Measurements from ENCODE around the gene IKBIP.
A peak's percentile ranks its signal among the peaks of the same experiment; 100 is the strongest.
"Not testable (repeated sequence)": the region's sequence is repeated elsewhere in the genome, so short reads cannot be mapped to it uniquely, and the experiment has no call there.

IKBIP gene

GRCh38 chr12:98635657-98636323 is 8.8 kb downstream of the IKBIP start:
- DNase-seq, result peak; percentile 91

DNA sequence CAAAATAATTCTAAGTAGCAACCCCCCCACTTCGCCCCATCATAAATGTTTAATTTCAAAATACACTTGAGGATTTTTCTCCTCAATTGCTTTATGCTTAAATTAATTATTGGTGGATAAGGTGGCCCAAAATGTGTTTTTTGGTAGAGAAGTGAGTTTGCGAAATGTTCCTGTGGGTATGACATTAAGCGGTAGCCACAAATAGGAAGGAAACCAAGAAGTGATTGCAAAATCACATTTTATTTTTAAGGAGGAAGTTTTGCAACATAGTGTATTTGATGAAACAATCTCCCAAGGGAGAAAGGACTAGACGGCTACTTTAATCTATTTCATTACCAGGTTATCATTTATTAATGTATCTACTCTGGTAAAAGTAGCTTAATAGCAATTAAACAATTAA is 25.6 kb downstream of the IKBIP start:
- DNase-seq, result no peak

- no peak for DNase-seq
These were observed 31.8 kb downstream of the IKBIP start for GRCh38 chr12:98612696-98613334.

- DNase-seq, result no peak
These were observed 34.0 kb downstream of the IKBIP start for GRCh38 chr12:98610596-98610995.

GRCh38 chr12:98606359-98606988 is 38.1 kb downstream of the IKBIP start:
- DNase-seq, result peak; percentile 23

DNA sequence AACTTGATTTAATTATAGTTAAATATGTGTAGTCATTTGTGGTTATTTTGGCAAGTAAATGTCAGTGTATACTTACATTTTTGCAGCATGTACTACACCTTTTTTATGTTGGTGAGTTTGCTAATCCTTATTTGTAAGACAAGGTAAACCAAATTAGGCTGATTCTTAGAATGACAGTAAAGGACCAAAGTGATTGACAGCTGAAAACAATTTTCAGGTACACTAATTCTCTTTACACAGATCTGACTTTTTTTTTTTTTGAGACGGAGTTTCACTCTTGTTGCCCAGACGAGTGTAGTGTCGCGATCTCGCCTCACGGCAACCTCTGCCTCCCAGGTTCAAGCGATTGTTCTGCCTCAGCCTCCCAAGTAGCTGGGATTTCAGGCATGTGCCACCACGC is 42.7 kb downstream of the IKBIP start:
- no peak for DNase-seq

DNA sequence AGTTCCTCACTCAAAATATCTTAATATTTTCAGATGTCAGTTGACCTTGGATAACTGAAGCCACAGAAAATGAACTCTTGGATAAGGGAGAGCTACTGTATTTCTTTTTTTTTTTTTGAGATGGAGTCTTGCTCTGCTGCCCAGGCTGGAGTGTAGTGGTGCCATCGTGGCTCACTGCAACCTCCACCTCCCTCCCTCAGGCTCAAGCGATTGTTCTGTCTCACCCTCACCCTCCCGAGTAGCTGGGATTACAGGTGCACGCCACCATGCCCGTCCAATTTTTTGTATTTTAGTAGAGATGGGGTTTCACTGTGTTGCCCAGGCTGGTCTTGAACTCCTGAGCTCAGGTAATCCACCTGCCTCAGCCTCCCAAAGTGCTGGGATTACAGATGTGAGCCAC is 47.3 kb downstream of the IKBIP start:
- DNase-seq, result not testable (repeated sequence)

DNA sequence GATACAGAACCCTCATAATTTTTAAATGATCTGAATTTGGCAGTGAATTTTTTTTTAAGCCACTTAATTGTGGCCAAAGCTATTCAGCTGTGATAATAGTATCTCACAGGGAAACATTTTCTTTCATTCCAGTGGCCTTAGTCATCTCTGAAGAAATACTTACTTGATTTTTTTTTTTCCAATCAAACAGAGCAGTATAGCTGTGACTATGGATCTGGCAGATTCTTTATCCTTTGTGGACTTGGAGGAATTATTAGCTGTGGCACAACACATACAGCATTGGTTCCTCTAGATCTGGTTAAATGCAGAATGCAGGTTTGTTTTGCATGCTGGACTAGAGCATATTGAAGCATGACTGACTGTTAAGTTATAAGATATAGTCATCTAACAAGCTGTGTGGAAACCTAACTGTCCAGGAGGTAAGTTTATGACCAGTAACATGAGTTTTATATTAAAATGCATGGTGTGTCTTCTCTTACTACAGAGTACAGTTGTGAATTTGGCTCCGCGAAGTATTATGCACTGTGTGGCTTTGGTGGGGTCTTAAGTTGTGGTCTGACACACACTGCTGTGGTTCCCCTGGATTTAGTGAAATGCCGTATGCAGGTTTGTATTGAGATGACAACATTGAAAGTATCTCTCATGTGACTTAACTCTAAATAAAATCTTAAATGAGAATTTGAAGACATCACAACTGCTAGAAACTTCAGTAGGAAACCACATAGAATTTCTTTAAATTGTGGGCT is 49.2 kb downstream of the IKBIP start:
- peak; percentile 25 for DNase-seq

DNA sequence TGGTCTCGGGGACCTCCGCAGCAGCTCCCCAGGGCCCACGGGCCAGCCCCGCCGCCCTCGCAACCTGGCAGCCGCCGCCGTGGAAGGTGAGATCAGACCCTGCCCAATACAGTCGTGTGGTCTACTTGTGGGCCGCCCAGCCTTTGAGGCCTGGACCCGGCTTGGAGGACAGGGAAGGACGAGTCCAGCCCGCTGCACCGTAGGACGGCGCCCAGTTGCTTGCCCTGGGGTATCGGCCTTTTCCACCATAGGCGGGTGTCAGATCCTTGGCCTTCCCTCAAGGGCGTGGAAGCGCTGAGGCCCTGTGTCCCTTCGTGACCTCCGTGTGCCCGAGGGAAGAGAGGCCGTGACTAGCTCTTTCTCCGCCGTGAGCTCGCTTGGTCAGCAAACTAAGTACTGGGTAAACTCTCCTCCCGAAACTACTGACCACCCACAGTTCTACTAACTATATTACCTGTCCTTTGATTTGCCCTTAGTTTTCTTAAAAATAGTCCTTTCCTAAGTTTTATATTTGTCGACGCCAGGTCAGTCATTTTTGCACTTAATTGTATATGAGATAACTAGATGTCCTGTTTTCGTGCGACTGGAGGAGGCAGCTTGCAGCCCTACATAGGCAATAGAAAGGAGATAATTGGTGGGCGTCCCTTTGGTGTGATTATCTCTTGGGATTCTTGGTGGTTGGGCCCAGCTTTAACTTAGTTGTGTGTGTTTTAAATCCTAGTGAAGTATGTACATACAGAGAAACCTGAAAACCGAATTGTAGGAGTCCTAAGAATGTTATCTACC is 50.3 kb downstream of the IKBIP start:
- peak; percentile 65 for DNase-seq

- DNase-seq, result peak; percentile 100
These were observed 51.1 kb downstream of the IKBIP start, which contains the start of gene SLC25A3 for GRCh38 chr12:98593351-98594049. Gene SLC25A3, plus strand, starts transcription at chr12:98593686. Its CDS starts 293 bp downstream, at chr12:98593979.

GRCh38 chr12:98592825-98593322 is 51.7 kb downstream of the IKBIP start:
- peak; percentile 67 for DNase-seq

- DNase-seq, result peak; percentile 13
These were observed 53.4 kb downstream of the IKBIP start for GRCh38 chr12:98591209-98591608.

DNA sequence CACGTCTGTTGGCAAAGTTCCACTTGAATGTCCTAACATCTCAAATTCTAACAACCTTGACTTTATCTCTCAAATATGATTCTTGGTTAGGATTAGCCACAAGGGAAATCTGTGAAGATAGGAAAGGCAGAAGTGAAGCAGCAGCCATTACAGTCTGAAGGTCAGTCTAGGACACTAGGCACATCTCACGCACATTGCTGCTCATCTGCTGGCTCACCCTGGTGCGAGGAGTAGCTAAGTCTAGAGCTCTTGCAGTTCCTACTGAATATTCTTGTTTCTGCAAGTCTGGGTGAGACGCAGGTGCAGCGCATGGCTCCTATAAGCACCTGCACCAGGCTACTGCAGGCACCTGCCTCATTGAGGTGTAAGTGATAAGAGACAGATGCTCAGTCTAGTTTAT is 57.5 kb downstream of the IKBIP start:
- peak; percentile 27 for DNase-seq

DNA sequence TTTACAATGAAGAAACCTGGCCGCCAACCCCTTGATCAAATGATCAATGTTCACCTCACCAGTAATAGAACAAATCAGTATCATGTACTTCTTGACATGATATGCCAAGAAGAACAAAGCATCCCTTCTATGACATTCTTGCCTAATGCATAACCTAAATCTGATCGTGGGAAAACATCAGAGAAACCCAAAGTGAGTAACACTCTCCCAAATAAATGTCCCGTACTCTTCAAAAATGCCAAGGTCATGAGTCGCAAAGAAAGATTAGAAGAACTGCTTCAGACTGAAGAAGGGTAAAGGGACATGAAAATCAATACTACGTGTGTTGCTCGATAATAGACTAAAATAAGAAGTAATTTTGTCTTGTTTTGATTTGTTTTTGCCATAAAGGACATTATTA is 62.5 kb downstream of the IKBIP start:
- no peak for DNase-seq

DNA sequence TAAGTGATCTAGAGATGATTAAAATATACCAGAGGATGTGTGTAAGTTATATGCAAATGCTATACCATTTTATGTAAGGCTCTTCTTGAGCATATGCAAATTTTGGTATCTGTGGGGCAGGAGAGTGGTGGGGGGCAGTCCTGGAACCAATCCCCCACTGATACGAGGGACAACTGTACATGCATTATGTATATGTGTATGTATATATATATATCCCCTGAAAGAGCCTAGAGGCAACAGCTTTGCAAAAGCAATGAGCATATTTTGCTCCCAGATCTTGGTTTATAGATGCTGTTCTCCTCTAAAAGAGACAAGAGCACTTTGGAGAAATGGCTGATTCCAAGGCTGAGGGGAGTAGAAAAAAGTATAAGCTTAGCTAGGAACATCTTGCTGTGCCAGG is 63.5 kb downstream of the IKBIP start:
- no peak for DNase-seq

DNA sequence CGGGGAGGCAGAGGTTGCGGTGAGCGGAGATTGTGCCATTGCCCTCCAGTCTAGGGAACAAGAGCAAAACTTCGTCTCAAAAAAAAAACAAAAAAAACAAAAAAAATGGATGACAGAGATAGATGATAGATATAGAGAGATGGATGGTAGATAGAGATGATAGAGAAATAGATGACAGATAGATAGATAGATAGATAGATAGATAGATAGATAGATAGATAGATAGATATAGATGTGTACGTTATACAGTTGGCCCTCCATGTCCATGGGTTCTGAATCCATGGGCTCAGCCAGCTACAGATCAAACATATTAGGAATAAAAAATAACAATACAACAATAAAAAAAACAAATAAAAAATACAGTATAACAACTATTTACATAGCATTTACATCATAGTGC is 63.9 kb downstream of the IKBIP start:
- DNase-seq, result no peak

GRCh38 chr12:98579835-98580234 is 64.8 kb downstream of the IKBIP start:
- DNase-seq, result no peak

DNA sequence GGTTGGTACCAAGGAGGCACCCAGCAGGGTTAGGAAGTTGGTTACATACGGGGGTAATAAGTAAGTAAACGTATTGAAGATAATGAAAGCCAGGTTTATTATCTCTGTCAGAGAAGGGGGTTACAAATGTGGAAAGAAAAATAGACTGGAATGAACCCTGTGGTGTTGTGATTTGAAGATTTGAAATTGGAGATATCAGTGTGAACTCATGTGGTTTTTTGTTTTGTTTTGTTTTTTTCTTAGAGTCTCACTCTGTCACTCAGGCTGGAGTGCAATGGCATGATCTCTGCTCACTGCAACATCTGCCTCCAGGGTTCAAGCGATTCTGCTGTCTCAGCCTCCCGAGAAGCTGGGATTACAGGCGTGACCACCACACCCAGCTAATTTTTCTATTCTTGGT is 65.2 kb downstream of the IKBIP start:
- no peak for DNase-seq

- peak; percentile 60 for DNase-seq
These were observed 65.8 kb downstream of the IKBIP start for GRCh38 chr12:98578821-98579220.

DNA sequence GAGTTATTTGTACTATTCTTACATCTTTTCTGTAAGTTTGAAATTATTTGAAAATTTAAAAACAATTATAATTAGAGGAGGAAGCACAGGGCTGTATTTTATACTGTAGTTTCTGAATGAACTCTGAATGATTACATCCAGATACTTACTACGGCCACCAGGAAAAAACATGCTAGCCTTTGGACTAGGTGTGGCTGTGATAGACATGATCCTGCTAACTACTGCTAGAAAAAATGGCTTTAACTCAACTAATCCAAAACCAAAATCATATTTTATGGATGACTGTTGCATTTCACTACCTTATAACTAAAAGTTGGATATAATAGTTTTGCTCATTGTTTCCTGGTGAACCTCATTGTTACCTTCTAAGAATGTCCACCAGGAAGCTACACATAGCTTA is 66.2 kb downstream of the IKBIP start:
- no peak for DNase-seq

DNA sequence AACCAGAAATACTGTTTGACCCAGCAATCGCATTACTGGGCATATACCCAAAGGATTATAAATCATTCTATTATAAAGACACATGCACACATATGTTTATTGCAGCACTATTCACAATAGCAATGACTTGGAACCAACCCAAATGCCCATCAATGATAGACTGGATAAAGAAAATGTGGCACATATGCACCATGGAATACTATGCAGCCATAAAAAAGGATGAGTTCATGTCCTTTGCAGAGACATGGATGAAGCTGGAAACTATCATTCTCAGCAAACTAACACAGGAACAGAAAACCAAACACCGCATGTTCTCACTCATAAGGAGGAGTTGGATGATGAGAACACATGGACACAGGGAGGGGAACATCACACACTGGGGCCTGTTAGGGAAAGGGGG is 67.8 kb downstream of the IKBIP start:
- DNase-seq, result not testable (repeated sequence)

- DNase-seq, result no peak
These were observed 69.6 kb downstream of the IKBIP start for GRCh38 chr12:98575013-98575412.

Data from DMS53 (cell line).